Measurements from ENCODE around the gene ACSS1. TPM values are rescaled to one million over a fixed set of nuclear protein-coding genes. Genes with fewer than 3 reads are reported as not detected.
A peak's percentile ranks its signal among the peaks of the same experiment; 100 is the strongest.

Gene ACSS1
- total RNA-seq, 1 experiment from 2014 or later: 0.61 TPM

DNA sequence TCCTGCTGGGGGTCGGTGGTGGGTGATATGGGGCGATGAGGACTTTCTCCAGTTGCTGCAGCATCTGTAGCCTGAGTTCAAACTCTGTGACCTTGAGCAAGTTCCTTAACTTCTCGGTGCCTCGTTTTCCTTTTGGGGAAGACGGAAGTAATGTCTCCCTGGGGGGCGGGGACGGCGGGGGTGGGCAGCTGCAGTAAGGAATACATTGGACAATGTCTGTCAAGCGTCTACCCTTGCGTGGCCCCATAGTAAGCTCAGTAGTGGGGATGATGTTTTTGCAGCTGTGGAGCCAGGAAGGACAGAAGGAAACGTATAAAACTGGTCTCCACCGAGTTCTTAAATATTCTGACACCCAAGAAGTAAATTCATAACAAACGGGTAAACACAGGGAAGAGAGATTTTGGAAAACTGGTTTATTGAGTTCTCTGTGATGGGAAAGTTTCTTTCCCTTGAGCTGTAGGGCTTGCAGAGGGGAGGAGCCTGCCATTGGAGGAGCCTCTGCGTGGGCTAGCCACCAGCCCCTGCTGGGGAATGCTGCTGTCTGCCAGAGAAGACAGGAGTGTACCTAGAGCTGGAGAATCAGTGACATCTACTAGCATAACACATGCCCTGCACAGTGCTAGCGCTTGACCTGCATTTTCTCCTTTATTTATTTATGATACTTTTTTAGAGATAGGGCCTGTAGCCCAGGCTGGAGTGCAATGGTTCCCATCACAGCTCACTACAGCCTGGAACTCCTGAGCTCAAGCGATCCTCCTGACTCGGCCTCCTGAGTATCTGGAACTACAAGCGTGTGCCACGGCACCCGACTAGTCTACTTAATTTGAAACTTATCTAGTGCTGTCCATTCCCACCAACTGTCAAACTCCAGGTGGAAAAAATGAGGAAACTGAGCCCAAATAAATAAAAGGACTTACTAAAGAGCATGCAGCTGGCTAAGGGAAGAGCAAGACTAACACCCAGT is 1.2 kb upstream of the ACSS1 start:
- no peak overlapping the region for H2BK15ac ChIP-seq (ENCODE audit: low read depth, low read length)
- H3K9ac ChIP-seq (ENCODE audit: extremely low read depth, insufficient read length, low read length): no peak overlapping the region
- no peak overlapping the region for H3K27ac ChIP-seq (ENCODE audit: insufficient read length, low read depth, low read length)
- no peak overlapping the region for H4K8ac ChIP-seq (replicated peaks; ENCODE audit: insufficient read length, low read depth, low read length)
- H2BK12ac ChIP-seq (ENCODE audit: insufficient read length, low read depth, low read length): no peak overlapping the region
- no peak overlapping the region for H2AK5ac ChIP-seq (ENCODE audit: insufficient read length, low read length)
- H3K27me3 ChIP-seq (ENCODE audit: insufficient read depth, low read length): peaks cover 45% of the 10 kb centered on the region; the same call in 1 of the 2 replicates
- H2BK120ac ChIP-seq (ENCODE audit: low read depth, low read length, poor library complexity, severe bottlenecking): no peak overlapping the region
- H3K56ac ChIP-seq (ENCODE audit: insufficient read length, low read depth, low read length): no peak overlapping the region
- TF ChIP-seq, protein P1, sequence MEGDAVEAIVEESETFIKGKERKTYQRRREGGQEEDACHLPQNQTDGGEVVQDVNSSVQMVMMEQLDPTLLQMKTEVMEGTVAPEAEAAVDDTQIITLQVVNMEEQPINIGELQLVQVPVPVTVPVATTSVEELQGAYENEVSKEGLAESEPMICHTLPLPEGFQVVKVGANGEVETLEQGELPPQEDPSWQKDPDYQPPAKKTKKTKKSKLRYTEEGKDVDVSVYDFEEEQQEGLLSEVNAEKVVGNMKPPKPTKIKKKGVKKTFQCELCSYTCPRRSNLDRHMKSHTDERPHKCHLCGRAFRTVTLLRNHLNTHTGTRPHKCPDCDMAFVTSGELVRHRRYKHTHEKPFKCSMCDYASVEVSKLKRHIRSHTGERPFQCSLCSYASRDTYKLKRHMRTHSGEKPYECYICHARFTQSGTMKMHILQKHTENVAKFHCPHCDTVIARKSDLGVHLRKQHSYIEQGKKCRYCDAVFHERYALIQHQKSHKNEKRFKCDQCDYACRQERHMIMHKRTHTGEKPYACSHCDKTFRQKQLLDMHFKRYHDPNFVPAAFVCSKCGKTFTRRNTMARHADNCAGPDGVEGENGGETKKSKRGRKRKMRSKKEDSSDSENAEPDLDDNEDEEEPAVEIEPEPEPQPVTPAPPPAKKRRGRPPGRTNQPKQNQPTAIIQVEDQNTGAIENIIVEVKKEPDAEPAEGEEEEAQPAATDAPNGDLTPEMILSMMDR (conservative IDR thresholded peaks at IDR 0.05): no peak
- H3K14ac ChIP-seq (ENCODE audit: insufficient read depth, low read length): no peak overlapping the region
- no peak overlapping the region for H4K5ac ChIP-seq (ENCODE audit: insufficient read length, low read depth, low read length)
- no peak overlapping the region for H2BK5ac ChIP-seq (ENCODE audit: insufficient read length, low read length)
- no peak overlapping the region for H2AFZ ChIP-seq (ENCODE audit: low read length)
- Mint-ChIP-seq H3K27ac (no peak overlapping the region), H3K4me3 (peak overlapping the region in 1 of 2 experiments; percentile 25; a peak in 2 of 5 replicates), H3K9me3 (no peaks in the 10 kb centered on the region; a peak in 1 of 5 replicates), H3K4me1 (peaks cover 7 to 11% of the 10 kb centered on the region in 2 experiments; a peak in 3 of 4 replicates), H3K27me3 (ENCODE audit: low read depth) (peaks cover 97% of the 10 kb centered on the region), H3K36me3 (ENCODE audit: insufficient read depth in 1 of 3, low read depth in 3 of 3) (no peaks in the 10 kb centered on the region)
- no peak overlapping the region for H3T11ph ChIP-seq (ENCODE audit: low read length)
- no peak overlapping the region for H3K23ac ChIP-seq (ENCODE audit: insufficient read length, low read depth, low read length)
- no peaks in the 10 kb centered on the region for H3K79me1 ChIP-seq (ENCODE audit: insufficient read depth, low read depth, low read length, poor library complexity, severe bottlenecking)
- H3K4me1 ChIP-seq (ENCODE audit: insufficient read depth, low read length): no peaks in the 10 kb centered on the region
- no peaks in the 10 kb centered on the region for H3K9me3 ChIP-seq (ENCODE audit: control insufficient read depth, low read depth, low read length)
- H4K20me1 ChIP-seq (ENCODE audit: control insufficient read depth, insufficient read depth, insufficient read length): no peaks in the 10 kb centered on the region
- H2BK20ac ChIP-seq (ENCODE audit: low read depth, low read length, poor library complexity, severe bottlenecking): no peak overlapping the region
- H3K18ac ChIP-seq (ENCODE audit: insufficient read length, low read depth, low read length): no peak overlapping the region
- no peak for DNase-seq
- H3K4me2 ChIP-seq (ENCODE audit: insufficient read depth, insufficient read length, low read length): peak overlapping the region; percentile 69
- H3K79me2 ChIP-seq (ENCODE audit: insufficient read depth, low read length): no peaks in the 10 kb centered on the region
- no CpG with 5 or more reads among the region's 20 CpGs for WGBS (ENCODE audit: extremely low coverage, insufficient read length, low lambda C conversion rate)
- H3K23me2 ChIP-seq (ENCODE audit: insufficient read length, low read depth, low read length, poor library complexity, severe bottlenecking): peaks cover 21% of the 10 kb centered on the region
- no peak overlapping the region for H3K4ac ChIP-seq (ENCODE audit: low read depth, low read length)
- no peak overlapping the region for H4K91ac ChIP-seq (ENCODE audit: insufficient read length, low read depth, low read length)

All from H9 (cell line).